ENCODE measurements around the gene PAAF1.
A peak's percentile ranks its signal among the peaks of the same experiment; 100 is the strongest.

Gene PAAF1

GRCh38 chr11:73944085-73944484 lies 67.3 kb downstream of the PAAF1 start:
- TF ChIP-seq ZBTB7A (IDR thresholded peaks at IDR 0.05; ENCODE audit: low read depth) (no peak), CREB1 (IDR thresholded peaks at IDR 0.05; ENCODE audit: low read depth) (no peak), EP300 (IDR thresholded peaks at IDR 0.05; ENCODE audit: borderline replicate concordance) (no peak), YY1 (IDR thresholded peaks at IDR 0.05; ENCODE audit: low read depth) (no peak), NFIC (IDR thresholded peaks at IDR 0.05) (peak; percentile 61)

DNA sequence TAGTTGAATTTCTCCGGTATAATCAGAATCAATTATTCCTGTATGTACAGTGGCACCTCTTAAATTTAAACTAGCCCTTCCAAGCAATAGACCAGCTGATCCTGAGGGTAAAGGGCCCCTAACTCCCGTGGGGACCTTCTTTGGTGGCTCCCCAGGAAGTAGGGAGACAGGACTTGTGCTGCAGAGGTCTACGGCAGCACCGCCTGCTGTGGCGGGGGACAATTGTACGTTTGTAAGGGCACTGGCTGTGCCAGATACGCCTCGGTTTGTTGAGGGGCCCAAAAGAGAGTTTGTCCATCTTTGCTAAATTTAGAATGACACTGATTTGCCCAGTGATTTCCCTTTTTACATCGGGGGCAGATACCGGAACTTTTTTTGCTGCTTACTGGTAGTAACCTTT lies 68.1 kb downstream of the PAAF1 start:
- TF ChIP-seq, protein P1, sequence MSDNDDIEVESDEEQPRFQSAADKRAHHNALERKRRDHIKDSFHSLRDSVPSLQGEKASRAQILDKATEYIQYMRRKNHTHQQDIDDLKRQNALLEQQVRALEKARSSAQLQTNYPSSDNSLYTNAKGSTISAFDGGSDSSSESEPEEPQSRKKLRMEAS (IDR thresholded peaks at IDR 0.05), result no peak
- TF ChIP-seq ZBTB7A (IDR thresholded peaks at IDR 0.05; ENCODE audit: low read depth), result no peak

DNA sequence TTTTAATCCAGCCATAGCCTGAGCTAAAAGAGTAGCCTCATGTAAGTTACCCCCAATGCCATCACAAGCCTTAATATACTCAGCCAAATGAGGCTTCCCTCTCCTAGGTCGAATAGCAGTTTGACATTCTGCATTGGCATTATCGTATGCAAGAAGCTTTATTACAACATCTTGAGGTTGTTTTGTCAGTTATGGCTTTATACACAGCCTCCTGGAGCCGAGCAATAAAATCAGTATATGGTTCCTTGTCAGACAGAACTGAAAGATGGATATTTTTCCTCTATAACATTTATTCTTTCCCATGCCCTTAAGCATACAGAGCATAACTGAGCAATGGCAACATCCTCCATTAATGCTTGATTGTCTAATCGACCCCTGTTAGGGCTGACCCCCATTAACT lies 68.6 kb downstream of the PAAF1 start:
- TF ChIP-seq TAF1 (IDR thresholded peaks at IDR 0.05; ENCODE audit: low read depth), result no peak
- no peak for TF ChIP-seq USF1 (IDR thresholded peaks at IDR 0.05)
- no peak for TF ChIP-seq EP300 (IDR thresholded peaks at IDR 0.05; ENCODE audit: borderline replicate concordance)
- no peak for TF ChIP-seq TCF12 (IDR thresholded peaks at IDR 0.05; ENCODE audit: low read depth)
- TF ChIP-seq, protein P1 (IDR thresholded peaks at IDR 0.05), result no peak
- TF ChIP-seq NFIC (IDR thresholded peaks at IDR 0.05), result no peak
- TF ChIP-seq YY1 (IDR thresholded peaks at IDR 0.05; ENCODE audit: low read depth), result no peak
- no peak for TF ChIP-seq EGR1 (IDR thresholded peaks at IDR 0.05)
- TF ChIP-seq REST (IDR thresholded peaks at IDR 0.05; ENCODE audit: low read depth), result no peak
- no peak for TF ChIP-seq CEBPB (IDR thresholded peaks at IDR 0.05)
- TF ChIP-seq CREB1 (IDR thresholded peaks at IDR 0.05; ENCODE audit: low read depth), result no peak
- no peak for TF ChIP-seq ZBTB7A (IDR thresholded peaks at IDR 0.05; ENCODE audit: low read depth)
- TF ChIP-seq RAD21 (IDR thresholded peaks at IDR 0.05; ENCODE audit: low read depth), result no peak
- no peak for TF ChIP-seq TEAD4 (IDR thresholded peaks at IDR 0.05)
- TF ChIP-seq FOXM1 (IDR thresholded peaks at IDR 0.05; ENCODE audit: borderline replicate concordance, low read depth), result no peak

GRCh38 chr11:73946798-73947458 lies 70.1 kb downstream of the PAAF1 start:
- TF ChIP-seq TEAD4 (IDR thresholded peaks at IDR 0.05), result no peak
- TF ChIP-seq TCF12 (IDR thresholded peaks at IDR 0.05; ENCODE audit: low read depth), result no peak
- TF ChIP-seq FOXM1 (IDR thresholded peaks at IDR 0.05; ENCODE audit: borderline replicate concordance, low read depth), result no peak
- TF ChIP-seq, protein P1 (IDR thresholded peaks at IDR 0.05), result no peak
- no peak for TF ChIP-seq NFIC (IDR thresholded peaks at IDR 0.05)
- TF ChIP-seq USF1 (IDR thresholded peaks at IDR 0.05), result no peak
- no peak for TF ChIP-seq REST (IDR thresholded peaks at IDR 0.05; ENCODE audit: low read depth)
- TF ChIP-seq CEBPB (IDR thresholded peaks at IDR 0.05), result no peak
- TF ChIP-seq EGR1 (IDR thresholded peaks at IDR 0.05), result no peak
- TF ChIP-seq CREB1 (IDR thresholded peaks at IDR 0.05; ENCODE audit: low read depth), result no peak
- no peak for TF ChIP-seq ZBTB7A (IDR thresholded peaks at IDR 0.05; ENCODE audit: low read depth)
- no peak for TF ChIP-seq EP300 (IDR thresholded peaks at IDR 0.05; ENCODE audit: borderline replicate concordance)
- TF ChIP-seq TAF1 (IDR thresholded peaks at IDR 0.05; ENCODE audit: low read depth), result no peak
- TF ChIP-seq YY1 (IDR thresholded peaks at IDR 0.05; ENCODE audit: low read depth), result no peak

DNA sequence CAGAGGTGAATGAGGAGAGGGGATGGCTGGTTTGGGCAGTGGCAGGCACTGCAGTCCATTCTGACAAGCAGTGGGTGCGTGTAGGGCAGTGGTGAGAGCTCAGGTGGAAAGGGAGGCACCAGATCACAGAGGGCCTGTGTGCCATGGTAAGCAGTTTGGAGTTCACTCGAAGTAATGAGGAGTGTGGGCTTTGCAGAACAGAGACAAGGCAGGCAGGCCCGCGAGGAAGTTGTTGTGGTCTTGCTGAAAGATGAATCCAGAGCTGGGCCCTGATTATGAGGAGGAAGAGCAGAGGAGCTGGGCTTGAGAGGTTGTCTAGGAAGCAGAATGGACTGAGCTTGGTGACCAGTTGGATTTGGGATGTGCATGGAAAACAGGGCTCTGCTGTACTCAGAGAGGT lies 72.4 kb downstream of the PAAF1 start:
- no peak for TF ChIP-seq YY1 (IDR thresholded peaks at IDR 0.05; ENCODE audit: low read depth)
- no peak for TF ChIP-seq CEBPB (IDR thresholded peaks at IDR 0.05)
- no peak for TF ChIP-seq TEAD4 (IDR thresholded peaks at IDR 0.05)
- no peak for TF ChIP-seq RAD21 (IDR thresholded peaks at IDR 0.05; ENCODE audit: low read depth)
- TF ChIP-seq ZBTB7A (IDR thresholded peaks at IDR 0.05; ENCODE audit: low read depth), result no peak
- TF ChIP-seq USF1 (IDR thresholded peaks at IDR 0.05), result no peak
- no peak for TF ChIP-seq TCF12 (IDR thresholded peaks at IDR 0.05; ENCODE audit: low read depth)
- TF ChIP-seq CREB1 (IDR thresholded peaks at IDR 0.05; ENCODE audit: low read depth), result no peak
